ENCODE results near the gene CHD1L. TPM values are rescaled to one million over a fixed set of nuclear protein-coding genes. Genes with fewer than 3 reads are reported as not detected.

CHD1L gene
- total and polyA plus RNA-seq, 2 of the 13 experiments (the other 11 are each of a cell fraction or from before 2014, with no cell fraction given): 74.3 to 111 TPM

DNA sequence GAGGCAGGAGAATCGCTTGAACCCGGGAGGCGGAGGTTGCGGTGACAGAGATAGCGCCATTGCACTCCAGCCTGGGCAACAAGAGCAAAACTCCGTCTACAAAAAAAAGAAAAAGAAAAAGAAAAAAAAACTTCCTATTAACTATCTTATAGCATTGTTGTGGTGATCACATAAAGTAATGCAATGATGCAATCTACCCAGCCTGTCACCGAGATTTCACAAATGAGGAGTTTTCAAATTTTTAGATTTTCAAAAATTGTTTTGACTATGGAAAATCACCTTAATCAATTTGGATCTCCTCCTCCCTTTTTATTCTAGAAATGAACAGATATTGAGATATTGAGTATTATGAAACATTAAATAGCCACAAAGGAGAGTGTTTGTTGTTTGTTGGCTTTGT, 25.3 kb upstream of the CHD1L start:
- POLR2A ChIA-PET: interaction anchor here (1.1 to 7.6 kb wide), 3 partner anchors 8 to 25 kb away, joined by 5 to 101 read pairs (median 6); partner anchors contain the start of genes CHD1L and FMO5
- no TSS peak for BruUV-seq (replicated peaks)

More for the DNA sequence above, 25.3 kb upstream of the CHD1L start:
- Histone ChIP-seq H3K9ac (ENCODE audit: insufficient read depth, low read depth, low read length) (no peak overlapping the region), H3K9me3 (ENCODE audit: low read length) (no peaks in the 10 kb centered on the region), H3K36me3 (replicated peaks in 1 of 2; ENCODE audit: control insufficient read depth in 1 of 2, insufficient read depth in 2 of 2, low read length in 2 of 2) (peaks cover 4 to 36% of the 10 kb centered on the region in 2 experiments; a peak in 4 of 5 replicates), H3K4me3 (replicated peaks in 1 of 3; ENCODE audit: insufficient read depth in 1 of 3, low read depth in 2 of 3, low read length in 3 of 3) (no peak overlapping the region), H3K27ac (ENCODE audit: extremely low read length, insufficient read depth, low read length) (peak overlapping the region; percentile 5), H3K4me1 (ENCODE audit: insufficient read depth, low read length) (peaks cover 100% of the 10 kb centered on the region), H2AFZ (ENCODE audit: low read length) (no peak overlapping the region), H3K27me3 (ENCODE audit: control insufficient read depth in 1 of 2, insufficient read depth in 2 of 2, low read length in 2 of 2) (no peaks in the 10 kb centered on the region), H4K20me1 (ENCODE audit: insufficient read depth, low read length) (no peaks in the 10 kb centered on the region), H3K79me2 (ENCODE audit: insufficient read depth, low read length) (peaks cover 56% of the 10 kb centered on the region), H3K4me2 (ENCODE audit: low read depth, low read length) (no peak overlapping the region)
- DNase-seq (ENCODE audit: low spot score) (no peak), FAIRE-seq (no peak), ATAC-seq (no peak)
- in situ Hi-C loops (cut with HindIII; ENCODE audit: extremely low pct_ligation_motif_present, low pct_unique_long_range_greater_than_20kb): no loop called here
- intact Hi-C loops (cut with micrococcal nuclease; ENCODE audit: unreplicated experiment): no loop called here
- WGBS (ENCODE audit: low lambda C conversion rate): 96% methylated on average over 7 of the region's 7 CpGs
- TF ChIP-seq HNRNPL (IDR thresholded peaks at IDR 0.05; ENCODE audit: low read depth, low read length) (0 out of 2 replicates have a peak, but pooled peaks have one; percentile 28), ATF7 (IDR thresholded peaks at IDR 0.05) (peak; percentile 50; the same call in 1 of the 2 replicates), ATF7 (CRISPR knock-in tag; IDR thresholded peaks at IDR 0.05) (no peak), ZNF772 (CRISPR knock-in tag; IDR thresholded peaks at IDR 0.05) (no peak), HNRNPK (IDR thresholded peaks at IDR 0.05; ENCODE audit: low read depth, low read length, poor library complexity, severe bottlenecking) (no peak), ZNF572 (CRISPR knock-in tag; IDR thresholded peaks at IDR 0.05) (no peak), KDM2A (CRISPR knock-in tag; IDR thresholded peaks at IDR 0.05; ENCODE audit: borderline replicate concordance, low read depth) (no peak), ZBTB21 (CRISPR knock-in tag; IDR thresholded peaks at IDR 0.05) (no peak), RBFOX2 (IDR thresholded peaks at IDR 0.05; ENCODE audit: low read depth, low read length) (peak; percentile 72), PPARG (CRISPR knock-in tag; conservative IDR thresholded peaks at IDR 0.05) (no peak), ZFP82 (CRISPR knock-in tag; IDR thresholded peaks at IDR 0.05; ENCODE audit: borderline replicate concordance) (0 out of 2 replicates have a peak, but pooled peaks have one; percentile 26), ZNF124 (CRISPR knock-in tag; IDR thresholded peaks at IDR 0.05) (no peak), ZMYM3 (CRISPR knock-in tag; IDR thresholded peaks at IDR 0.05) (no peak)
- TF ChIP-seq, protein P1, sequence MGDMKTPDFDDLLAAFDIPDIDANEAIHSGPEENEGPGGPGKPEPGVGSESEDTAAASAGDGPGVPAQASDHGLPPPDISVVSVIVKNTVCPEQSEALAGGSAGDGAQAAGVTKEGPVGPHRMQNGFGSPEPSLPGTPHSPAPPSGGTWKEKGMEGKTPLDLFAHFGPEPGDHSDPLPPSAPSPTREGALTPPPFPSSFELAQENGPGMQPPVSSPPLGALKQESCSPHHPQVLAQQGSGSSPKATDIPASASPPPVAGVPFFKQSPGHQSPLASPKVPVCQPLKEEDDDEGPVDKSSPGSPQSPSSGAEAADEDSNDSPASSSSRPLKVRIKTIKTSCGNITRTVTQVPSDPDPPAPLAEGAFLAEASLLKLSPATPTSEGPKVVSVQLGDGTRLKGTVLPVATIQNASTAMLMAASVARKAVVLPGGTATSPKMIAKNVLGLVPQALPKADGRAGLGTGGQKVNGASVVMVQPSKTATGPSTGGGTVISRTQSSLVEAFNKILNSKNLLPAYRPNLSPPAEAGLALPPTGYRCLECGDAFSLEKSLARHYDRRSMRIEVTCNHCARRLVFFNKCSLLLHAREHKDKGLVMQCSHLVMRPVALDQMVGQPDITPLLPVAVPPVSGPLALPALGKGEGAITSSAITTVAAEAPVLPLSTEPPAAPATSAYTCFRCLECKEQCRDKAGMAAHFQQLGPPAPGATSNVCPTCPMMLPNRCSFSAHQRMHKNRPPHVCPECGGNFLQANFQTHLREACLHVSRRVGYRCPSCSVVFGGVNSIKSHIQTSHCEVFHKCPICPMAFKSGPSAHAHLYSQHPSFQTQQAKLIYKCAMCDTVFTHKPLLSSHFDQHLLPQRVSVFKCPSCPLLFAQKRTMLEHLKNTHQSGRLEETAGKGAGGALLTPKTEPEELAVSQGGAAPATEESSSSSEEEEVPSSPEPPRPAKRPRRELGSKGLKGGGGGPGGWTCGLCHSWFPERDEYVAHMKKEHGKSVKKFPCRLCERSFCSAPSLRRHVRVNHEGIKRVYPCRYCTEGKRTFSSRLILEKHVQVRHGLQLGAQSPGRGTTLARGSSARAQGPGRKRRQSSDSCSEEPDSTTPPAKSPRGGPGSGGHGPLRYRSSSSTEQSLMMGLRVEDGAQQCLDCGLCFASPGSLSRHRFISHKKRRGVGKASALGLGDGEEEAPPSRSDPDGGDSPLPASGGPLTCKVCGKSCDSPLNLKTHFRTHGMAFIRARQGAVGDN (CRISPR knock-in tag; IDR thresholded peaks at IDR 0.05): peak; percentile 37; the same call in 1 of the 2 replicates
- CTCF ChIA-PET (ENCODE audit: low intra/inter-chr PET ratio, low total read pairs): no interaction called here
